Hepatocyte (in vitro differentiated cells): ENCODE results near the gene TNFRSF14.

Source experiments
- EZH2 ChIP-seq: fragments of 200-600 bp; sonication (generic); IDR thresholded peaks from 2 replicates; pipeline ENCODE4 v1.6.1; 2016; ENCODE audit warnings: antibody characterized with exemption, mild to moderate bottlenecking, borderline replicate concordance
- EZH2phosphoT487 ChIP-seq: fragments of 200-600 bp; sonication (generic); IDR thresholded peaks from one replicate; pipeline ENCODE4 v1.6.1; 2018; ENCODE audit warnings: antibody characterized with exemption, mild to moderate bottlenecking, low read depth, moderate library complexity; ENCODE audit not compliant: unreplicated experiment, severe bottlenecking
- TF ChIP-seq, protein P1 (sequence below): fragments of 200-600 bp; sonication (generic); IDR thresholded peaks from 2 replicates; pipeline ENCODE4 v1.5.1; 2016; ENCODE audit warnings: antibody characterized with exemption, mild to moderate bottlenecking; ENCODE audit not compliant: poor library complexity

DNA sequence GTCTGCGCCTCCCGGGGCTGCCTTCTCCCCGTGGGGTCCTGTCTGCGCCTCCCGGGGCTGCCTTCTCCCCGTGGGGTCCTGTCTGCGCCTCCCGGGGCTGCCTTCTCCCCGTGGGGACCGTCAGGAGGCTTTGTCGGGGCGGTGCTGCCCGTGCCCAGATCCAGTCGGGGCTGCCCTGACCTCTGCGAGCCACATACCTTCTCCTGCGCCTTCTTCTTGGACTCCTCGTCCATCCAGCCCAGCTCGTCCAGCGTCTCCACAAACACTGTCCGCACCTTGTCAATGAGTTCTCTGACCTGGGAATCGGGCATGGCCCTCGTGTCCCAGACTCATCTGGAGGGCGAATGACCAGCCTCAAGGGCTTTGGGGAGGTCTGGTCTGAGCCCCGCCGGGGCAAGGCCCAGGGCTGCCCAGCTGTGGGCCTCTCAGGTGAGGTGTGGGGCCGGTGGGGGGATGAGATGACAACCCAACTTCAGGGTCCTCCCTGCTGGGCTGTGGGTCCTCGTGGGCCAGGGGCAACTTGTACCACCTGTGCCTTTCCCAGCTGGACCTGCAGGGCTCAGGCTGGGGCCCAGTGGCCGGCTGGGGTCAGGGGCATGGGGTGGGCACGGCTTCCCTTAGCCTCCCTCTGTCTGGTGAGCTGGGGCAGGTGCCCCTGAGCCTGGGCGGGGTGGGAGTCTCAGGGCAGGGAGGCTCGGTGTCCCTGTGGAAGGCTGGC lies 39.8 kb downstream of the TNFRSF14 start:
- TF ChIP-seq EZH2phosphoT487, result no peak
- TF ChIP-seq, protein P1, sequence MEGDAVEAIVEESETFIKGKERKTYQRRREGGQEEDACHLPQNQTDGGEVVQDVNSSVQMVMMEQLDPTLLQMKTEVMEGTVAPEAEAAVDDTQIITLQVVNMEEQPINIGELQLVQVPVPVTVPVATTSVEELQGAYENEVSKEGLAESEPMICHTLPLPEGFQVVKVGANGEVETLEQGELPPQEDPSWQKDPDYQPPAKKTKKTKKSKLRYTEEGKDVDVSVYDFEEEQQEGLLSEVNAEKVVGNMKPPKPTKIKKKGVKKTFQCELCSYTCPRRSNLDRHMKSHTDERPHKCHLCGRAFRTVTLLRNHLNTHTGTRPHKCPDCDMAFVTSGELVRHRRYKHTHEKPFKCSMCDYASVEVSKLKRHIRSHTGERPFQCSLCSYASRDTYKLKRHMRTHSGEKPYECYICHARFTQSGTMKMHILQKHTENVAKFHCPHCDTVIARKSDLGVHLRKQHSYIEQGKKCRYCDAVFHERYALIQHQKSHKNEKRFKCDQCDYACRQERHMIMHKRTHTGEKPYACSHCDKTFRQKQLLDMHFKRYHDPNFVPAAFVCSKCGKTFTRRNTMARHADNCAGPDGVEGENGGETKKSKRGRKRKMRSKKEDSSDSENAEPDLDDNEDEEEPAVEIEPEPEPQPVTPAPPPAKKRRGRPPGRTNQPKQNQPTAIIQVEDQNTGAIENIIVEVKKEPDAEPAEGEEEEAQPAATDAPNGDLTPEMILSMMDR, result no peak
- no peak for TF ChIP-seq EZH2
